ENCODE results near the gene TAF4B. TPM values are rescaled to one million over a fixed set of nuclear protein-coding genes. Genes with fewer than 3 reads are reported as not detected.

The TAF4B gene
- total and polyA plus RNA-seq, 7 donors = 2.0 to 8.3 (median 2.9) TPM

- peaks cover 0 to 4% of the 10 kb centered on the region in 2 donors for H3K36me3 ChIP-seq (ENCODE audit: insufficient read depth in 1 of 2, low read depth in 1 of 2)
- H3K27me3 ChIP-seq (ENCODE audit: insufficient read depth in 3 of 3, low read length in 2 of 3) = no peaks in the 10 kb centered on the region
- no peak overlapping the region for H3K4me3 ChIP-seq
- no peak for TF ChIP-seq CTCF (IDR thresholded peaks at IDR 0.05)
- no peak overlapping the region for H3K27ac ChIP-seq
- H3K9me3 ChIP-seq = no peaks in the 10 kb centered on the region
- intact Hi-C loops (cut with DNase I) = no loop called here
- H3K4me1 ChIP-seq = no peaks in the 10 kb centered on the region
- DNase-seq (no peak), ATAC-seq (no peak)
- 93 to 96% (median 93%) methylated on average over 1 of the region's 1 CpG for WGBS, 3 donors
Observed at GRCh38 chr18:26320686-26321085, 94.4 kb downstream of the TAF4B start.

- ATAC-seq (no peak), DNase-seq (no peak)
- H3K9me3 ChIP-seq = no peaks in the 10 kb centered on the region
- no peaks in the 10 kb centered on the region for H3K4me1 ChIP-seq
- no peak overlapping the region for H3K27ac ChIP-seq
- no peaks in the 10 kb centered on the region for H3K27me3 ChIP-seq (ENCODE audit: insufficient read depth in 3 of 3, low read length in 2 of 3)
- no peak overlapping the region for H3K4me3 ChIP-seq
- no peak for TF ChIP-seq CTCF (IDR thresholded peaks at IDR 0.05)
- 74 to 99% (median 93%) methylated on average over 3 of the region's 3 CpGs for WGBS, 3 donors
- intact Hi-C loops (cut with DNase I) = no loop called here
- H3K36me3 ChIP-seq (ENCODE audit: insufficient read depth in 1 of 2, low read depth in 1 of 2) = peaks cover 0 to 4% of the 10 kb centered on the region in 2 donors
Observed at GRCh38 chr18:26322890-26323653, 96.8 kb downstream of the TAF4B start.

- no peak for TF ChIP-seq CTCF (IDR thresholded peaks at IDR 0.05)
- Histone ChIP-seq H3K27ac (no peak overlapping the region), H3K4me3 (no peak overlapping the region), H3K36me3 (ENCODE audit: insufficient read depth in 1 of 2, low read depth in 1 of 2) (peaks cover 0 to 7% of the 10 kb centered on the region in 2 donors), H3K4me1 (no peaks in the 10 kb centered on the region), H3K27me3 (ENCODE audit: insufficient read depth in 3 of 3, low read length in 2 of 3) (no peaks in the 10 kb centered on the region), H3K9me3 (no peaks in the 10 kb centered on the region)
- intact Hi-C loops (cut with DNase I) = no loop called here
- DNase-seq = no peak
- no peak for ATAC-seq
- WGBS, 3 donors = 79 to 86% (median 84%) methylated on average over 2 of the region's 2 CpGs
Observed at GRCh38 chr18:26325771-26326170, 99.5 kb downstream of the TAF4B start.

- DNase-seq (no peak), ATAC-seq (peak in 3 of 4 donors; percentile 21 to 70 (median 30))
- no peak for TF ChIP-seq CTCF (IDR thresholded peaks at IDR 0.05)
- Histone ChIP-seq H3K4me3 (no peak overlapping the region), H3K36me3 (ENCODE audit: insufficient read depth in 1 of 2, low read depth in 1 of 2) (peaks cover 4 to 5% of the 10 kb centered on the region in 2 donors), H3K27ac (no peak overlapping the region), H3K9me3 (no peaks in the 10 kb centered on the region), H3K4me1 (no peaks in the 10 kb centered on the region), H3K27me3 (ENCODE audit: insufficient read depth in 3 of 3, low read length in 2 of 3) (no peaks in the 10 kb centered on the region)
- intact Hi-C loops (cut with DNase I) = no loop called here
- 45 to 69% (median 52%) methylated on average over 3 of the region's 3 CpGs for WGBS, 3 donors
Observed at GRCh38 chr18:26327062-26327461, 100.8 kb downstream of the TAF4B start.

- intact Hi-C loops (cut with DNase I) = no loop called here
- no peak for TF ChIP-seq CTCF (IDR thresholded peaks at IDR 0.05)
- Histone ChIP-seq H3K27me3 (ENCODE audit: insufficient read depth in 3 of 3, low read length in 2 of 3) (no peaks in the 10 kb centered on the region), H3K36me3 (ENCODE audit: insufficient read depth in 1 of 2, low read depth in 1 of 2) (peaks cover 5% of the 10 kb centered on the region in 2 donors), H3K4me1 (no peaks in the 10 kb centered on the region), H3K27ac (no peak overlapping the region), H3K4me3 (no peak overlapping the region), H3K9me3 (no peaks in the 10 kb centered on the region)
- 88 to 100% (median 98%) methylated on average over 1 of the region's 1 CpG for WGBS, 3 donors
- ATAC-seq (no peak), DNase-seq (no peak)
Observed at GRCh38 chr18:26332991-26333390, 106.7 kb downstream of the TAF4B start.

Data from psoas muscle (tissue), 8 donors.